ENCODE measurements around the gene THAP2.
"Not testable (repeated sequence)": the region's sequence is repeated elsewhere in the genome, so short reads cannot be mapped to it uniquely, and the experiment has no call there.

Gene THAP2

DNA sequence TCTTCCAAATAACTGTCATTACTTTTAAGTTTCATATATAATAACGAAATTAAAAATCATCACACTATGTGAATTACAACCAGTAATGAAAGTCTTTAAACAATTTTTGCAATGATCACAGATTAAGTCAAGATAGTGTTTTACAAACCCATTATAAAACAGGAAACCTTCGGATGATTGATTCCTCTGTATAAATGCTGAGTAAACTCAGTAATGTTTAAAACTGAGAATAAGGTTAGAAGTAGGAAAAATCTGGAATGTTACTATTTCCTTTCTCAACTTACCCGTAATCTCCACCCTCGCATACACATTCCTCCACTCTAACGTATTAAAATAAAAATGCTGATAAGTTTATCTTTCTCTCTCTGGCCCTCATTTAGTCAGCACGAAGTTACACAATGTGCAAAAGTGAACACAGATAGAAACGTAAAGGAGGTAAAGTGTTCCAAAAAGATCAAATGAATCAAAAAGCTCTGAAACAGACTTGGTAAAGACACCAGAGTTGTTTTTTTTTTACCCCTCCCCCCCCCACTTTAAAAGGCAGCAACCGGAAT lies 2.0 kb upstream of the THAP2 start:
- in situ Hi-C loops (cut with HindIII; ENCODE audit: low sequenced_read_pairs) = loop anchor here (5.0 kb wide), 2 partner anchors 55 to 85 kb away; no protein-coding TSS in a partner anchor

- in situ Hi-C loops (cut with HindIII; ENCODE audit: low sequenced_read_pairs) = loop anchor here (5.0 kb wide), 2 partner anchors 54 to 84 kb away; no protein-coding TSS in a partner anchor
These were observed 1.1 kb upstream of the THAP2 start for GRCh38 chr12:71662849-71663560.

DNA sequence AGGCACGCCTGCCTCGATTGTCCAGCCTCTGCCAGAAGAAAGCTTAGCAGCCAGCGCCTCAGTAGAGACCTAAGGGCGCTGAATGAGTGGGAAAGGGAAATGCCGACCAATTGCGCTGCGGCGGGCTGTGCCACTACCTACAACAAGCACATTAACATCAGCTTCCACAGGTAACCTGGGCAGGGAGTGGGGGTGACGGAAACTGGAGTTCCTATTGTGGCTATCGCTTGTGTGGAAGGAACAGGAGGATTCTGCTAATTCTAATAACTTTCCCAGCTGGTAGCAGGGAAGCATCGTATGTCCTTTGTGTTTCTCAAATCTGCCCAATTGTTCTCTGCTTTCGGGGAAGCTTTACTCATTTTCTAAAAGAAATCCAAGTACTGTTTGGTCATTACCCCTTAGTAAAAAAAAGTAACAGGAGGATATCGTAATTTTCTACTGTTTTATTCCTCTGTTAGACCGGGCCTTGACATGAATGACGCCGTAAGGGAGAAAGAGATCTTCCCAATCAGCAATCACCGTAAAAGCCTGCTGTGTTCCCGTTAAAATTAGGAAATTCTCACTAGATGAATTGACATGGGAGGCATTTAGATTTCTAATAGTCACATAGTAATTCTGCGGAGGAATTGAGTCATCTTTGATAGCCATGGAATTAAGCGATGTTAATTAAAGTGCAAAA lies 449 bp downstream of the THAP2 start:
- in situ Hi-C loops (cut with HindIII; ENCODE audit: low sequenced_read_pairs) = loop anchor here (5.0 kb wide), 2 partner anchors 53 to 83 kb away; no protein-coding TSS in a partner anchor

GRCh38 chr12:71665090-71665463 lies 976 bp downstream of the THAP2 start:
- in situ Hi-C loops (cut with HindIII; ENCODE audit: low sequenced_read_pairs) = no loop called here

GRCh38 chr12:71666259-71666658 lies 2.2 kb downstream of the THAP2 start:
- in situ Hi-C loops (cut with HindIII; ENCODE audit: low sequenced_read_pairs) = no loop called here

DNA sequence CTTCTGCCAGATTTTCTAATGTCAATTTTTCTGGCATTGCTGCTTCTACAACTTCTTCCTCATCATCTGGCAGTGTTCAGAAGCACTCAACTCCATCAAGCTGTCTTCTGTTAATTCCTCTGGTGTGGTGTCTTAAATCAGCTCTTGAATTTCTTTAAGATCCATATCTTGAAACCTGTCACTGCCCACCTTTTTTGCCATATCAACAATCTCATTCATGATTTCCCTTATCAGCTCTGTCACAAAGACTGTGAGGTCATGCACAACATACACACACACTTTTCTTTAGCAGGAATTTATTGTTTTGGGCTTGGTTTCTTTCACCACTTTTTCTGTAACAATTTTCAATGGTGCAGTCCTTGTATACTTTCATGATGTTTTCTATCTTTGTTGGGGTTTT lies 7.2 kb downstream of the THAP2 start:
- in situ Hi-C loops (cut with HindIII; ENCODE audit: low sequenced_read_pairs) = no loop called here

DNA sequence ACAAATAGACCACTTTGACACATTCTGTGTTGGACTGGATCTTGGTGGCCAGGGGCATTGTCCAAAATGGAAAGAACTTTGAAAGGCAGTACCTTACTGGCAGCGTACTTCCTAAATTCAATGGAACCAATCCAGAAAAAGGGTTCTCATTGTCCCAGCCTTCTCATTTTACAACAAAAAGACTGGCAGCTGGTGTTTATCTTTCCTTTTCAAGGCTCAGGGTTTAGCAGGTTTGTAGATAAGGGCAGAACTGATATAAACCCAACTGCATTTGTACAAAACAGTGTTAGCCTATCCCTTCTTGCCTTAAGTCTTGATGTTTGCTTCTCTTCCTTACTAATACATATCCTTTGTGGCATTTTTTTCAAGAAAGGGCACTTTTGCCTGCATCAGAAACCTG lies 7.7 kb downstream of the THAP2 start:
- in situ Hi-C loops (cut with HindIII; ENCODE audit: low sequenced_read_pairs) = no loop called here

DNA sequence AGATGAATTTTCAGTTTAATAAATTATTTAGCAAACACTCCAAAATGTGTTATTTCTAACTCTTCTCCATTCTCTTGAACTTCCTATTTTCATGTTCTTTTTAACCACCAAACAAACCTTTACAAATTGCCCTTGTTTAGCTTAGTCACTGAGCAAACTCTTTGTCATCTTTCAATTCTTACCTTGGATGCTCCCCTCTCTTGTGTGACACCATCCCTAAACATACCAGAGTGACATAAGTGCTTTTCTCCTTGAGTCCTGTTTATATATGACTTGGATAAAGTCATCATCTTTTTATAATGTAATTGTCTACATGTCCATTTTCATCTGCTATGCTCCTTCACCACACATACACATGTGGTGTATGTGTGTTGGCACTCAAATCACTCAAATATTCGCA lies 18.4 kb downstream of the THAP2 start:
- in situ Hi-C loops (cut with HindIII; ENCODE audit: low sequenced_read_pairs) = no loop called here

DNA sequence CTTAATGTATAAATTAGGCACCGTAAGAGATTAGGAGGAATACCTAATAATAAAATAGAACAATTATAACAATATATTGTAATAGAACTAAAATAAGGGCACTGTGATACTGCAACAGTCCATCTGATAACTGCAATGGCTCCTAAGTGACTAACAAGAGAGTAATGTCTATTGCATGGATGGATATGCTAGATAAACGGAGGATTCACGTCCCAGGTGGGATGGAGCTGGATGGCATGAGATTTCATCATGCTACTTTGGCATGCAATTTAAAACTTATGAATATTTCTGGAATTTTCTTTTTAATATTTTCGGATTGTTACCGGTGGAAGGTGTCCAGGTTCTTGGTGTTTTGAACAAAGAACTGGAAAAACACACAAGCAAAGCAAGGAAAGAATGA lies 19.5 kb downstream of the THAP2 start:
- in situ Hi-C loops (cut with HindIII; ENCODE audit: low sequenced_read_pairs) = no loop called here

- in situ Hi-C loops (cut with HindIII; ENCODE audit: low sequenced_read_pairs) = no loop called here
These were observed 20.0 kb downstream of the THAP2 start for GRCh38 chr12:71684081-71684480.

DNA sequence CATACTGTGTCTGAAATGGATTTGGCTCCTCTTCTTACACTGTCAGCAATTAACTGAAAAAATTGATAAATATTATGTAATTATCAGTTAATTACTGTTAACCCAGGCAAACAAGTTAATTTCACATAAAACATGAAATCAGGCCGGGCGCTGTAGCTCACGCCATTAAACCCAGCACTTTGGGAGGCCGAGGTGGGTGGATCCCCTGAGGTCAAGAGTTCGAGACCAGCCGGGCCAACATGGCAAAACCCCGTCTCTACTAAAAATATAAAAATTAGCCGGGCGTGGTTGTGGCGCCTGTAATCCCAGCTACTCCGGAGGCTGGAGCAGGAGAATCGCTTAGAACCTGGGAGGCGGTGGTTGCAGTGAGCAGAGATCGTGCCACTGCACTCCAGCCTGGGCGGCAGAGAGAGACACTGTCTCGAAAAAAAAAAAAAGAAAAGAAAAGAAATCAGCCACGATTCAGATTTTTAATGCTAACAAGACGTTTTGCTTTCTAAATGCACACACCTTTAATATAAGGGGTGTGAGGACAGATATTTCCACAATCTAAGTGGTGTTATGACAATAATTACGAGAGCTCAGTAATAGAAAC lies 21.3 kb downstream of the THAP2 start:
- in situ Hi-C loops (cut with HindIII; ENCODE audit: low sequenced_read_pairs) = no loop called here

DNA sequence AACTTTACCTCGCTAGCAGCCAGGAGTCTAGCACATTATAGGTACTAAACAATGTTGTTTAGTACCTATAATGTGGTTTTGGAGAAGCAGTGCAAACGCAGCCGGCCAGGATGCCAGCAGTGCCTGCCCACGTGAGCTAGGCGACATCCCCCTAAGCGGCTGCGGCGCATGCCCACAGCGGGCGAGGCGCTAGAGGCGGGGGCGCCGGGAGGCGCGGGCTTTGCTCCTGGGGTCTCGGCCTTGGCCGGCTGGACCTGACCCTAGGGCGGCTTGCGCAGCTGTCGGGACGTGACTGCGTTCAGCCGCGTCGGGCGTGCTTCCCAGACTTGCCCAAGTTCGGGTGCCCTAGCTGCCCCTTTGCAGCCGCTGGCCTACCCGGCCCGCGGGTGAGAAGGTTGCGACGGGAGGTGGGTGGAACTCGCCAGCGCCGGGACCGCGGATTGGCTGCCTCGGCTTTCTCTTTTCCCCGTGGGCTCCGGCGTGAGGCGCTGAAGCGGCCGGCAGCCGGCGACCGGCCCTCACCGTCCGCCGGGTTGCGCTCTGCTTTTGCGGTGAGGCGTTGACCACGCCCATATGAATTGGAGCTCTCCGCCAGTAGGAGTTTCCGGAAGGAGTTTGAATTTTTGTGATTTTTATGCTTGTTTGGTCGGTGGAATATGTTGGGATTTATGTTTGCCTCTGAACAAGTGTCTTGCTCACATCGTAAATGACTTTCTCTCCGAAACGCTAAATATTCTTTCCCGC lies 22.0 kb downstream of the THAP2 start, which contains the start of gene TMEM19:
TMEM19 (plus strand) TSS at position 169 of the 744 bp plus-strand sequence. CDS start 599 bp downstream, outside the sequence.
- in situ Hi-C loops (cut with HindIII; ENCODE audit: low sequenced_read_pairs) = no loop called here

GRCh38 chr12:71686658-71687025 lies 22.5 kb downstream of the THAP2 start:
- in situ Hi-C loops (cut with HindIII; ENCODE audit: low sequenced_read_pairs) = no loop called here

- in situ Hi-C loops (cut with HindIII; ENCODE audit: low sequenced_read_pairs) = not testable (repeated sequence)
These were observed 23.1 kb downstream of the THAP2 start for GRCh38 chr12:71687172-71687571.

DNA sequence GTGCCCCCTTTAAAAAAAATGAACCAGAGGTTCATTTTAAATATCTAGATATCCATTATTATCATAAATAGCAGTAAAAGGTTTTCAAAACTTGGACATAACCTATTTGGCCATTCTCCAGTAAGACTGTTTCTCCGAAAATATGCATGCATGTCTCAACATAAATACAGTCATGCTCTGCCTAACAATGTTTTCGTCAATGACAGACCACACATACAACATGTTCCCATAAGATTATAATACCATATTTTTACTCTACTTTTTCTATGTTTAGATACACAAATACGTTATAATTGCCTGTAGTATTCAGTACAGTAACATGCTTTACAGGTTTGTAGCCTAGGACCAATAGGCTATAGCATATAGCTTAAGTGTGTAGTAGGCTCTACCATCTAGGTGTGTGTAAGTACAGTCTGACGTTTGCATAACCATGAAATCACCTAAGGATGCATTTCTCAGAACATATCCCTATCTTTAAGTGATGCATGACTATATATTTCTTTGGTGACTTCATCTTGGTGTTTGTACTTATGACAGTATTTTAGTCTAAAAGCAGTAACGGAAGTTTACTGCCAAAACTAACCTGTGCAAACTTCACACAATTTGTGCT lies 25.0 kb downstream of the THAP2 start:
- in situ Hi-C loops (cut with HindIII; ENCODE audit: low sequenced_read_pairs) = no loop called here

GRCh38 chr12:71691504-71692129 lies 27.5 kb downstream of the THAP2 start:
- in situ Hi-C loops (cut with HindIII; ENCODE audit: low sequenced_read_pairs) = no loop called here

- in situ Hi-C loops (cut with HindIII; ENCODE audit: low sequenced_read_pairs) = no loop called here
These were observed 29.0 kb downstream of the THAP2 start for GRCh38 chr12:71693126-71693525.

GRCh38 chr12:71693651-71694050 lies 29.6 kb downstream of the THAP2 start:
- in situ Hi-C loops (cut with HindIII; ENCODE audit: low sequenced_read_pairs) = not testable (repeated sequence)

DNA sequence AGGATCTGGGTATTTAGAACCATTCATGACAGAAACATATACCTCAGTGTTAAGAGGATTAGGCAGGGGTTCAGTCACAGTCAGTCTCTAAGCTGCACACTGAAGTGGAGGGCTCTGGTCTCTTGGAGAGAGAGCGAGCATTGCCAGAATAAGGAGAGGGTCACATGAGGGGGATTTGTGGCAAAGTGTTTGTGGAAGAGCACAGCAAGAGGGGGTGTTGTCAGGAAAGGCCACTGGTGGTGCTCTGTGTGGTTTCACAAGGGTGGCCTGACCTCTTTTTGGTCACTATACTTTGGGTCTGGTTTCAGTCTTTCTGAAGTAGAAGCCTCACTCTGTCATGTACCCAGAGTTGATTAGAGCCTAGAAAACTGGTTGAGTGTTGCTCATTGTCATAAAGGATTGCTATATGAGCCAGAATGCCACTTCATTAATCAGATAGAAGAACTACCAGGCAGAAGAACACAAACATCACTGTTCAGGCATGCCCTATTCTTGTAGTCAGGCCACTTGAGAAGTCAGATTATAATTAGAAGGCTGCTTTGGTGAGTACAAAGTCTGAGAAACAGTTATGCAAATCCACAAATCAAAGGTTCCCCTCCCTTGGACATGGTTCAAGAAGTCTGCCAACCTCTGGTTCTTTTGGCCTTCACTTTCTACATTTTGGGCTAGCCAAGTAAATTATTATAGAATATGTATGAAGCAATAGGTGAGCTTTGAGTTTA lies 30.2 kb downstream of the THAP2 start:
- in situ Hi-C loops (cut with HindIII; ENCODE audit: low sequenced_read_pairs) = no loop called here

Data from endothelial cell of hepatic sinusoid (primary cell).